OCI-LY7 (cell line): ENCODE results near the gene MYH10. TPM values are rescaled to one million over a fixed set of nuclear protein-coding genes. Genes with fewer than 3 reads are reported as not detected.

Experiments used
- BruUV-seq: library from RNA; stranded (reverse); fragments of 400-500 nt; replicated peaks from 2 replicates; lab custom pipeline; 2021; lab: Mats Ljungman, UMichigan
- CTCF ChIA-PET: fragments of 300-600 bp; sonication (Branson Sonifier 250); formaldehyde crosslinking; loops from one replicate; lab custom pipeline; 2022; ENCODE audit warnings: antibody characterized with exemption; ENCODE audit not compliant: unreplicated experiment; lab: Charles Lee
- POLR2A ChIA-PET: fragments of 300-600 bp; sonication (Branson Sonifier 250); formaldehyde crosslinking; loops from one replicate; lab custom pipeline; 2022; ENCODE audit warnings: antibody characterized with exemption; lab: Charles Lee
- DNase-seq: peaks from one replicate; pipeline ENCODE4 v3.0.0-alpha.2; 2015; ENCODE audit warnings: low spot score
- H2AFZ ChIP-seq: fragments of 200-600 bp; sonication (generic), shearing (Covaris generic); 2 replicates; pipeline ENCODE4 v1.6.1; 2014; ENCODE audit warnings: mild to moderate bottlenecking, antibody characterized with exemption, low read length, moderate library complexity
- H3K27ac ChIP-seq: fragments of 200-600 bp; sonication (generic); 2 replicates; pipeline ENCODE4 v1.5.1; 2014; ENCODE audit warnings: mixed run types, low read depth, mild to moderate bottlenecking, moderate library complexity, low read length, inconsistent platforms; ENCODE audit not compliant: poor library complexity, severe bottlenecking
- H3K36me3 ChIP-seq: fragments of 200-600 bp; sonication (generic); 2 replicates; pipeline ENCODE4 v1.6.1; 2014; ENCODE audit warnings: mild to moderate bottlenecking, antibody characterized with exemption, low read length, moderate library complexity, mixed read lengths; ENCODE audit not compliant: insufficient read depth
- H3K4me1 ChIP-seq: fragments of 200-600 bp; sonication (generic); 2 replicates; pipeline ENCODE4 v1.5.1; 2014; ENCODE audit warnings: mild to moderate bottlenecking, low read length; ENCODE audit not compliant: insufficient read depth, poor library complexity, severe bottlenecking
- H3K4me2 ChIP-seq: fragments of 200-600 bp; sonication (generic); 2 replicates; pipeline ENCODE4 v1.6.1; 2014; ENCODE audit warnings: mild to moderate bottlenecking, low read length
- H3K4me3 ChIP-seq: fragments of 200-600 bp; sonication (generic); 2 replicates; pipeline ENCODE4 v1.5.1; 2014; ENCODE audit warnings: mild to moderate bottlenecking, low read depth, low read length; ENCODE audit not compliant: poor library complexity, severe bottlenecking
- H3K79me2 ChIP-seq: fragments of 200-600 bp; sonication (generic); 2 replicates; pipeline ENCODE4 v1.6.1; 2016; ENCODE audit warnings: low read depth, mild to moderate bottlenecking, low read length, moderate library complexity, mixed read lengths; ENCODE audit not compliant: insufficient read depth
- H3K9me2 ChIP-seq: fragments of 200-600 bp; sonication (generic); 2 replicates; pipeline ENCODE4 v1.6.1; 2016; ENCODE audit warnings: mild to moderate bottlenecking, low read length, mixed read lengths; ENCODE audit not compliant: insufficient read depth
- H3K9me3 ChIP-seq: fragments of 200-600 bp; sonication (generic); 2 replicates; pipeline ENCODE4 v1.6.1; 2014; ENCODE audit warnings: mild to moderate bottlenecking, mixed run types, low read length, mixed read lengths
- H4K20me1 ChIP-seq: fragments of 200-600 bp; sonication (generic); 2 replicates; pipeline ENCODE4 v1.6.1; 2014; ENCODE audit warnings: mild to moderate bottlenecking, antibody characterized with exemption, low read length, moderate library complexity, mixed read lengths; ENCODE audit not compliant: insufficient read depth
- CTCF ChIP-seq: fragments of 200-600 bp; sonication (generic); conservative IDR thresholded peaks from 2 replicates; pipeline ENCODE4 v1.5.1; 2014; ENCODE audit warnings: mild to moderate bottlenecking, antibody characterized with exemption, low read length, moderate library complexity, mixed read lengths
- EZH2phosphoT487 ChIP-seq: fragments of 200-600 bp; sonication (generic); IDR thresholded peaks from 2 replicates; pipeline ENCODE4 v1.6.1; 2018; ENCODE audit warnings: low read depth, borderline replicate concordance, mild to moderate bottlenecking, mixed run types, antibody characterized with exemption, low read length, moderate library complexity, mixed read lengths
- intact Hi-C: fragments of 100-400 bp; cut with micrococcal nuclease; formaldehyde crosslinking; loops from one replicate; pipeline ENCODE4 v1.10.0; 2022; ENCODE audit not compliant: unreplicated experiment
- total RNA-seq, 2 experiments: library from RNA; depleted of rRNA in 1 of 2; stranded (reverse); fragments of >200 nt in 1 of 2; shearing (Covaris generic) in 1 of 2; gene quantifications; 2 replicates each; pipeline ENCODE4 v1.2.3, GENCODE V29; 2014 to 2022

The MYH10 gene
- total RNA-seq, 2 experiments from 2014 or later, result 41.9 to 60.4 TPM

- Histone ChIP-seq H3K4me2 (no peak overlapping the region), H3K4me1 (no peaks in the 10 kb centered on the region), H4K20me1 (no peaks in the 10 kb centered on the region), H3K36me3 (peaks cover 66% of the 10 kb centered on the region), H3K4me3 (no peak overlapping the region), H3K79me2 (no peaks in the 10 kb centered on the region), H3K27ac (no peak overlapping the region), H3K9me3 (no peaks in the 10 kb centered on the region), H2AFZ (no peak overlapping the region), H3K9me2 (no peaks in the 10 kb centered on the region)
- no peak for TF ChIP-seq CTCF
- TF ChIP-seq EZH2phosphoT487, result no peak
- BruUV-seq, result no TSS peak
- no peak for DNase-seq
- intact Hi-C loops, result no loop called here
- ChIA-PET POLR2A (no interaction called here), CTCF (no interaction called here)
Measured at GRCh38 chr17:8467527-8467926, 163.0 kb downstream of the MYH10 start.

GRCh38 chr17:8466873-8467272 is 163.7 kb downstream of the MYH10 start:
- Histone ChIP-seq H4K20me1 (no peaks in the 10 kb centered on the region), H3K79me2 (no peaks in the 10 kb centered on the region), H3K36me3 (peaks cover 67% of the 10 kb centered on the region), H3K9me2 (no peaks in the 10 kb centered on the region), H3K27ac (no peak overlapping the region), H3K4me2 (no peak overlapping the region), H2AFZ (no peak overlapping the region), H3K9me3 (no peaks in the 10 kb centered on the region), H3K4me3 (no peak overlapping the region), H3K4me1 (no peaks in the 10 kb centered on the region)
- ChIA-PET POLR2A (no interaction called here), CTCF (no interaction called here)
- no TSS peak for BruUV-seq
- intact Hi-C loops, result no loop called here
- TF ChIP-seq EZH2phosphoT487 (no peak), CTCF (no peak)
- no peak for DNase-seq

GRCh38 chr17:8466456-8466855 is 164.1 kb downstream of the MYH10 start:
- intact Hi-C loops, result no loop called here
- Histone ChIP-seq H4K20me1 (no peaks in the 10 kb centered on the region), H3K9me3 (no peaks in the 10 kb centered on the region), H2AFZ (no peak overlapping the region), H3K4me1 (no peaks in the 10 kb centered on the region), H3K4me2 (no peak overlapping the region), H3K9me2 (no peaks in the 10 kb centered on the region), H3K27ac (no peak overlapping the region), H3K4me3 (no peak overlapping the region), H3K36me3 (peaks cover 67% of the 10 kb centered on the region; the same call in 1 of the 2 replicates), H3K79me2 (no peaks in the 10 kb centered on the region)
- TF ChIP-seq CTCF, result no peak
- no peak for TF ChIP-seq EZH2phosphoT487
- ChIA-PET CTCF (no interaction called here), POLR2A (no interaction called here)
- no peak for DNase-seq
- no TSS peak for BruUV-seq
